HL-60/S4 treated with retinoic acid at 250 ng/mL for 4 days and 3 days (cell line): ENCODE data around the gene PTPRM.

Source experiments
- in situ Hi-C: fragments of 300-500 bp; cut with MboI; formaldehyde crosslinking; loops from 2 replicates; pipeline ENCODE4 v1.7.0; 2022; ENCODE audit warnings: low sequenced_read_pairs

Gene PTPRM

DNA sequence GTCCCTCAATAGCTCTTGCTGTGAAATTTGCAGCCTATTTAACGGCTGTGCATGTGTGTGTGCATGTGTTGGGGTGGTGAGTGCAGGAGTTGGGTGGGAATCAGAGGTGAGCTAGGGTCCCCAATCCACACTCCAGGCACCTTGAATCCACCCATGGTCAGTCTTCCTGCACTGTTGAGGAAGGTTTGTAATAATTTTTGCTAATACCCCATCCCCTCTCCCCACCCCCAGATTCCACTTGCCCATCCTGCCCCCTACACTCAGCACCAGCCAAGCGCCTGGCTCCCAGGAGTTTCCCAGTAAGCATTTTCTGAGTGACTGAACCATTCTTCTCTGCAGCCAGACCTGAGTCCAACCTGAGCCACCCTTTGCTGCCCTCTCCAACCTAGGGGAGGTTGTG is 833.7 kb downstream of the PTPRM start:
- in situ Hi-C loops, result no loop called here

DNA sequence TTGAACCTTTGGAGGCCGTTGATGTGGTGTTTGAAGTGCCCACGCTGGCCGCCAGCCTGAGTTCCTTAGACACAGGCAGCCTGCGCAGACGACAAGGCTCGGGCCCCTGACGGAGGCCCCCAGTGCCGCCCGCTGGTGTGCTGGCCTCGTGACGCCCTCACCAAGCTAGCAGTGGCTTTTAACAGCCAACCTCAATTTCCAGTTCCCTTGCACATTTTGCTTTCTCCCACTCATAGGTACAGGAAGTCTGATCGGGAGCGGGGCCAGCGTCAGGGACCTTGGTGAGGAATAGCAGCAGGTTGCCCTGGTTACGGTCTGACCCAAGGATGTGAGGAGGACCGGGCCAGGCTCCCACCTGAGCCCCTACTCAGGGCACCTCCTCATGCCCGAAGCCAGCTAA is 834.5 kb downstream of the PTPRM start:
- in situ Hi-C loops, result no loop called here

DNA sequence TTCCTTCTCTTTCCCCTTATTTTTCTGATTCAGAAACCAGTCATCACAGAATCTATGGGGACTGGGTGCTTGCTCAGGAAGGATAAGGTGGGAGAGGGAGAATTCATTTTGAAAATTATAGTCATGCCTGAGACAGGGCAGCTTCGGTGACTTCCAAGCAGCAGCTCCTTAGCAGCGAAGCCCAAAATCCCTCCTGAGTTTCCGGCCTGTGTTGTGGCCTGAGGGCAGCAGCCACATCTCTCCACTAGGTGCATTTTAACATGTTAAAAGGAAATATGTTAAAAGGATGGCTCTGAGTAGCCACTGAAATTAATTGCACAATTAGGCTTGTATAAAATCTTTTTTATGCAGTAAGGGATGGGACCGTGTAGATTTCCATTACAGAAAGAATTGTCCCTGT is 835.1 kb downstream of the PTPRM start:
- in situ Hi-C loops, result no loop called here

DNA sequence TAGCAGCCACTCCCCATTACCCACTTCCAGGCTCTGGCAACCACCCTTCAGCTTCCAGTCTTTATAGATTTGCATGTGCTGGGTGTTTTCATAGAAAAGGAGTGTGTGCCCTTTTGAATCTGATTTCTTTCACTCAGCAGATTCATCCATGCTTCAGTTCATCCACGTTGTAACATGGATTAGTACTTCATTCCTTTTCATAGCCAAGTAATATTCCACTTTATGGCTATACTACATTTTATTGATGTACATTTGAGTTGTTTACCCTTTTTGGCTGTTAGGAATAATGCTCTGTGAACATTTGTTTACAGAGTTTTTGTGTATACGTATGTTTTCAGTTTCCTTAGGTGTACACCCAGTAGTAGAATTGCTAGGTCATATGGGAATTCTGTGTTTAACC is 836.6 kb downstream of the PTPRM start:
- in situ Hi-C loops, result no loop called here

DNA sequence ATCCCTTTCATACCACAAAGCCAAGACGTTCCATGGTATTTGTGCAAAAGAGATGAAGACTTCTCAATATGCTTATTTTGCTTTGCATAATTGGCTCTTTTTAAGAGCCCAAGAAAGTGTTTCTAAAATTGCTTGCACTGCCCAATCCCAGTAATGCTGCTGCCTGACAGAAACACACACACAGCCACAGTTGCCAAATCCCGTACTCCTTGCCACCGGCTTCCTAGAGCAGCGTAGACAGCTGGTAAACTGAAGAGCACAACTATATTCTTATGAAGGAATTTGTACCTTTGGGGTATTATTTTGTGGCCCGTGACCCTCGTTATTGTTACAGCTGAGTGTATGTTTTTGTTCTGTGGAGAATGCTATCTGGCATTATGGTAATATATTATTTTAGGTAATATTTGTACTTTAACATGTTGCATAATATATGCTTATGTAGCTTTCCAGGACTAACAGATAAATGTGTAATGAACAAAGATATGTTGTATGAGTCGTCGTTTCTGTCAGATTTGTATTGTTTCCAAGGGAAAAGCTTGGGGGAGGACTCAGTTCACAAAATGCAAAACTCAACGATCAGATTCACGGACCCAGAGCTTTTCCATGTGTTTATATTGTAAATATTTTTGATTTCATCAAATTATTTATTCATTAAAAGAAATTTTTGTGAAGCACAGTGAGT is 839.2 kb downstream of the PTPRM start:
- in situ Hi-C loops, result no loop called here

DNA sequence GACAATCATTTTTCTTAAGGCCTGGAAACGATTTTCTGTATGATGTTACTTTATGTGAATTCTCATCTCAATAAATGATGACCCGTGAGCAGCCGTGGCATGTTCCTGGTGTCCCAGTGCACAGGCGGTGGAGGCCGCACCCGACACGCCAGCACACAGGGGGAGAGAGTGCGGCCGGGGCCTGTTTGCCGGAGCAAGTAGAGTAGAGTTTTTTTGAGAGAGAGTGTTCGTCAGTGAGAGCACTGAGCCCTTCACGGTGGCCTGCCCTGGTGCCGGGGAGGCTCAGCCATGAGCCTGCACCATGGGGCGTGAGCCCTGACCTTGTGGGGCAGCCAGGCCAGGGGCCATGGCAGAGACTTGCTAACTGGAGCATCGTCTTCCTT is 839.7 kb downstream of the PTPRM start:
- in situ Hi-C loops, result no loop called here

DNA sequence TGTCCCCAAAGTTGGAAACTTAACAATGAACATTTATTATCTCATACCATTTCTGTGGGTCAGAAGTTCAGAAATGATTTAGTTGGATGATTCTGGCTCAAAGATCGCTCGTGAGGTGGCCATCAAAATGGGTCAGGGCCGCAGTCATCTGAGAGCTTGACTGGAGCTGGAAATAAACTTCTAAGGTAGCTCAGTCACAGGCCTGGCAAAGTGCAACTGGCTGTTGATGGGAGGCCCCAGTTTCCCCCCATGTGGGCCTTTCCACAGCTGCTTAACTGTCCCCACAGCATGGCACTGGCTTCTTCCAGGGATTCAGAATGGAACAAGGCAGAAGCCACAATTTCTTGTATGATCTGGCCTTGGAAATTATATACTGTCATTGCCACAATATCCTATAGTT is 842.0 kb downstream of the PTPRM start:
- in situ Hi-C loops, result no loop called here

DNA sequence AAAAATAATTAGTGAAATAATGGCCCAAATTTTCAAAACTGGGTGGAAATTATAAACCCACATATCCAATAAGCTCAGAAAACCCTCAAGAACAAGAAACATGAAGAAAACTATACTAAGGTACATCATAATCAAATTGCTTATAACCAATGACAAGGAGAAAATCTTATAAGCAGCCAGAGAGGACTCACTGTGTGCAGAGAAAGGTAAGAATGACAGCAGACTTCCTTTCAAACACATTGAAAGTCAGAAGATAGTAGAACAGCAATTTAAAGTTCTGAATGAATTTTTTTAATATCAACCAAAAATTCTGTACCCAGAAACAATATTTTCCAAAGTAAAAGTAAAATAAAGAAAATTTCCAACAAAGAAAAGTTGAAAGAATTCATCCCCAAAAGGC is 844.4 kb downstream of the PTPRM start:
- in situ Hi-C loops, result no loop called here

DNA sequence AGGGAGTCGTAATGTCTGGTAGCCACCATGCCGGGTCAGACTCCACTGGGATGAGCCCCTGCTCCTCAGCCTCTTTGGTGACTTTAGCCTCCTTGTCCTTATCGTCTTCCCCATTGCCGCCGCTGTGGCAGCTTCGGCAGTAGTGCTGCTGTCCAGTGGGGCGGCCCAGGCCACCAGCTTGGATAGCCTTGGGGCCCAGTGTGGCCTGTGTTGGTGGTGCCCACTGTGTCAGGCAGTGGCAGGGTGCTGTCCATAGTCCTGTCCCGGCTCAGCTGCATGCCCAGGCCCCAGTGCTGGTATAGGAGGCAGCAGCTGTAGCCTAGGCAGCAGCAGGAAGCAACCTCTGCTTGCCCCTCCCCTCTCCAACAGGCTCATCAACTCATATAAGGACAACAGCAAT is 845.0 kb downstream of the PTPRM start:
- in situ Hi-C loops, result no loop called here

DNA sequence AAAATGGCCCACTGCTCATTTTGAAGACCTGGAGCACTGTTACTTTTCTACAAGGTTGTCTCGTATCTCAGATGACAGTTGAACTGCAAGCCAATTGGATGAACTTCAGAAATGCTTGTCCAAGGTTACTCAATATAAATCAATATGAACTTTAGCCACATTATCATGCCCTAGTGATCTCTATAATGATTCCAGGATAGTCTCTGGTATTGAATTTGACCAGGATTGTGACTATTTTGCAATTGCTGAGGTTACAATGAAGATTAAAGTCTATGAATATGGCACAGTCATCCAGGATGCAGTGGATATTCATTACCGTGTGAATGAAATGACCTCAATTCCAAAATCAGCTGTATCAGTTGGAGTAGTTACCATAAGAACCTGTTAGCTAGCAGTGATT is 846.1 kb downstream of the PTPRM start:
- in situ Hi-C loops, result no loop called here

DNA sequence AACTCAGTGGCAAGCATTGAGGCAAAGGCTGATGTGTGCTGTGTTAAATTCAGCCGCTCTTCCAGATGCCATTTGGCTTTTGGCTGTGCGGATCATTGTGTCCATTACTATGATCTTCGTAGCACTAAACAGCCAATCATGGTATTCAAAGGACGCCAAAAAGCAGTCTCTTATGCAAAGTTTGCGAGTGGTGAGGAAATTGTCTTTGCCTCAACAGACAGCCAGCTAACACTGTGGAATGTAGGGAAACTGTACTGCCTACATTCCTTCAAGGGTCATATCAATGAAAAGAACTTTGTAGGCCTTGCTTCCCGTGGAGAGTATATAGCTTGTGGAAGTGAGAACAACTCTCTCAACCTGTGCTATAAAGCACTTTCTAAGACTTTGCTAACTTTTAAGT is 846.6 kb downstream of the PTPRM start:
- in situ Hi-C loops, result no loop called here

DNA sequence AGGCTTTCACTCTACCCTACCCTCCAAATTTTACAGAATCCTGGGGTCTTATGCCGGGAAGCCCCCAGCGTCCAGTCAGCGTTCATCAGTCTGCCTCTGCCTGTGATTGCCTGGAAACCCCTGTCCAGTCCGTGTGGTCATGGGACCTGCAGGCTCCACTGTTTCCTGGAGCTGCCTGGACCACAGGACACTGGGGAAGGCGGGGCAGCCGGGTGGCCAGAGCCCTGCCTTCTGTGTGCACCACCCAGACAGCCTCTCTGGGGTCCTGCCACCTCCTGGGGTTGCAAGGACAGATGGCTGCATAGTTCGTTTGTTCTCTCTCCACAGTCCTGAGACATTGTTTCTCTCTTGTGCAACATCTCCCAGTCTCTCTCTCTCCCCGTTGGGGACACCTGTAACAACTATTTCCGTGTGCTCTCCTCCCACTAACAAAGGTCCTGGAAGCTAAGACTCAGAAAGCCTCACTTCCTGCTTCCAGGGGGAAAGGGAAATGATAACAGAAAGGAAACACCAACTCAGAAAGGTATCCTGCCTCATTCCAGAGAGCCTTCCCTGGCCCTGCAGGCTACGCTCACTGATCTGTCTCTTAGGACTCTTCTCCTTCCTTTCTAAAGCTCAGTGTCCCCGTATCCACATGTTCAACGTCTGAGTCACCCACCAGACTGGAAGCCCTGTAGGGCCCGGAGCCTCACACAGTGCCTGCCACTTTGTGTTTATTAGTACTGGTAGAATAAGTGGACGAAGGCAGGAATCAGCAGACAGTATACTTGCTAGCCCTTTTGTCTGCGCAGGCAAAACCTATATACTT is 849.3 kb downstream of the PTPRM start:
- in situ Hi-C loops, result no loop called here

DNA sequence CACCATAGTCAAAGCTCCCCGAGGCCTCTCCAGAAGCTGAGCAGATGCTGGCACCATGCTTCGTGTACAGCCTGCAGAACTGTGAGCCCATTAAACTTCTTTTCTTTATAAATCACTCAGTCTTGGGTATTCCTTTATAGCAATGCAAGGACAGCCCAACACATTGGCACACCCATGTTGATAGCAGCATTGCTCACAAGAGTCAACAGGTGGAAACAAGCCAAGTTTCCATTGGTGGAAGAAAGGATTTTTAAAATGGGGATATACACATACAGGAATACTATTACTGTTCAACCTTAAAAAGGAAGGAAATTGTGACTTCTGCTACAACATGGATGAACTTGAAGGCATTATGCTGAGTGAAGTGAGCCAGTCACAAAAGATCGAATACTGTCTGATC is 855.3 kb downstream of the PTPRM start:
- in situ Hi-C loops, result no loop called here

DNA sequence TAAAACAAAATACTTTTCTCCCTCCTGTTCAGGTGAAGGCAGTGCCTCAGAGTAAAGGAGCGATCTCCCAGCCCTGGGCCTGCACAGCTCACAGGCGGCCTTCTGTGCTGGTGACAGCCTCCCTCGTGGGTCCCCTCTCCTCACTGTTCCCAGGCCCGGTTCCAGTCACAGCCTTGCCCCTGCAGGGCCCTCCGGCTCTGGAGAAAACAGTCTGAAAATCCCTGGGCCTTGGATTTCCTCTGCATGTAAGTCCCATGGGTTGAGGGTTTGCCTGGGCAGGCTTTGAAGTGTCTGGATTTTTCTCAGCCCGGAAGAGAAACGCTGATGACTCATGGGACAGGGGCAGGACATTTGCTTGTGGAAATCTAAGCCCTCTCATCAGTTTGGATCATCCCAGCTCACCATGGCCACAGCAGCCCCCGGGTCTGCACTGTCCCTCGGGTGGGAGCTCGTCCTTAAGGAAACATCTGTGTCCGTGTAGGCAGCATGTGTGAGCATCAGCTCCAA is 856.0 kb downstream of the PTPRM start:
- in situ Hi-C loops, result no loop called here

DNA sequence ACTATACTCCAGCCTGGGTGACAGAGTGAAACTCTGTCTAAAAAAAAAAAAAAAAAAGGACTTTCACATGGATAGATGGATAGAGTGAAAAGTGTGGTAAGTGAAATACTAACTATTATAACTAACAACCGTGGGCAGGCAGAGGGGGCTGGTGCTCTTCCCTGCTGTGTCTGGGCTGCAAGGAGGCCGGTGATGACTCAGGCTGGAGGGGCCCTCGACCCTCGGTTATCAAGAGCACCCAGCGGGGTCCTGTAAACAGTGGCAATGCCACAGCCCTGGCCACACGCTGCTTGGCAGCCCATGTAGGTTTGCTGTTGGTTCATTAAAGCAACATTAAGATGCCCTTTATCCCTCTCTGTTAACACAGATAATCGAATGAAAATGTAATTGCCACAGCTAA is 857.4 kb downstream of the PTPRM start:
- in situ Hi-C loops, result no loop called here

DNA sequence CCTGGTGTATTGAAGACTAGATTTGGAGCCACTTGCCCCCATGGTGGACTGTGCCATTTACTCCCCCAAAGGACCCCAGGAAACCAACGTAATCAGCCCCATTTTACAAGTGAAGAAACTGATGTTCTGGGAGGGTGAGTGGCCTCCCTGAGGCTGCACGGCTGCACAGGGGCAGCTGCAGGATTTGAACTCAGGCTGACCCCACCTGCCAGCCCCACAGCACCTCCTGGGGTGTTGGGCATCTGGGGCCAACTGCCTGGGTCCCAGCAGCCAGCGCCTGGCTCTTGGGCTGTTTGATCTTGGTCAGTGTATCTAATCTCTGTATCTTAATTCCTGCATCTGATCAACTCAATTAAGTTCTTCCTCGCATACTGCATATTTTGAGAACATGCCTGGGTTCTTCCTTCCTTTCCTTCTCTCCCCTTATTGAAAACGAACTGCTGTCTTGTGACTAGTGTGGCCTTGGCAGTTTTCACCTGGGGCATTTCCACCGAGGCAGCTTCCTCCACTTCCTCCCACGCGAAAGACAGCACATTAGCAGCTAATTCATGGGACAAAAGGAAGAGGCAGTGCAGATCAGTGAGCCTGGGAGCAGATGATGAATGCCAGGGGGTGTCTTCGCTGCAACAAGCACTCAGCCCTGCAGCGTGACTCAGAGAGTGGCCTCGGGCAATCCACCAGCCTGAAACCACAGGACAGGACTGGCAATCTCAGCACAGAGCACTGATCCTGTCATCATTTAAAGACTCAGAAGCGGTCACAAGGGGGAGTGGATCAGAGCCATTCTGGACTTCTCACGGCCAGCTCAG is 858.0 kb downstream of the PTPRM start:
- in situ Hi-C loops, result no loop called here

DNA sequence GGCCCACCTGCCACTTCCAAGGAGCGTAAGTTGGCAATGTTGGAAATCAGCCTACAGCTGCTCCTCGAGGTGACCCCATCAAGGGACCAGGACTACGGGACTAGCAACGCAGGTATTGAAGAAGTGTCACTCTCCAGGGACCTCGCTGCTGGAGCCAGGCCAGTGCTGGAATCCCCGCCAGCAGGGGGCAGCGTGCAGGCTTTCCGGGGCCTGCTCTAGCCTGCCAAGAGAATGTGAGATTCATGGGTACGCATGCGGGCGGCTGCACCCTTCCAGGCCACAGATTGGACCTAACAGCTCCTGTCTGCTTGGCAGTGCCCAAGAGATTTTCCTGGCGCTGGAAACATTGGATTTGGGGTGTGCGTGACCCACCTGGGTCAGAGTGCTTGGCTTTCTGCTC is 859.3 kb downstream of the PTPRM start:
- in situ Hi-C loops, result no loop called here

DNA sequence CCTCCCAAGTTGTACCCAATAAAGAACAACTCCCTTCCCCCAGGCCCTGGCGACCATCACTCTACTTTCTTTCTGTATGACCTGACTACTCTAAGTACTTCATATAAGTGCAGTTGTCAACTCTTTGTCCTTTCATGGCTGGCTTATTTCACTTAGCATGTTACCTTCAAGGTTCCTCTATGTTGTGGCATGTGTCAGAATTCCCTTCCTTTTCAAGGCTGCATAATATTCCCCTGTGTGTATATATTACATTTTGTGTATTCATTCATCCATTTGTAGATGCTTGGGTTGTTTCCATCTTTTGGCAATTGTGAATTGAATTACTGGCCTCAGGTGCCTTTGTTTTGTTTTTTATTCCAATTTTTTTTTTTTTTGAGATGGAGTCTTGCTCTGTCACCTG is 860.2 kb downstream of the PTPRM start:
- in situ Hi-C loops, result no loop called here

DNA sequence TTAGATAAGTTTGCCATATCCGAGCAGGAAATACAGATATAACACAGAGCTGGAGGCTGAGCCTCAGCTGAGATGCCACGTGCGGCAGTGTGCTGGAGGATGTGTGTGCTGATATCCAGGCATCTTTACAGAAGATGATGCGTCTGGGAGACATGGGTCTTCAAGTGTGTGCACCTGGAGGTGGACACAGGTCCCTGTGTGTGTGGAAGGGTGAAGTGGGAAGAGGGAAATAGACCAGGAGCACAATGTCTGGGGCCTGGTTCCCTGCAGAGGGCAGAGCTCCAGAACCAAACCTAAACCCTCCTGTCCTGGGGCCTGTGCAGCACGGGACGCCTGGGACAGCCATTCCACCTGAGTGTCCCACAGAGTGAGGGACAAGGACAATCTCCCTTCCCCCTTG is 861.8 kb downstream of the PTPRM start:
- in situ Hi-C loops, result no loop called here

DNA sequence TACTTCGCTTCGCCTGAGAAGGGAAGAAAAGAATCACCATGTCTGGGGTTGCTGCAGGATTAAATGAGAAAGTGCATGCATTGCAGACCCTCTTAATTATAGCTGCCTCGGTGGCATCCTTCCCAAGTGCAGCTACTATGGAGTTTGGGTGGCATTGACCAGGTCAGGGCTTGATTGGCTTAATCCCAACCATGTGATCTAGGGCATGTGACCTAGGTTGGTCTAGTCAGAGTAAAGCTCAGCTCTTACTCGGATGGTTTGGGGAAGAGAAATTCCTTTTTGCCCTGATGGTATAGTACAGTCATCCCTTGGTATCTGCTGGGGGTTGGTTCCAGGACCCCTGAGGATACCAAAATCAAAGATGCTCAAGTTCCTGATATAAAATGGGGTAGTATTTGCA is 863.9 kb downstream of the PTPRM start:
- in situ Hi-C loops, result no loop called here

DNA sequence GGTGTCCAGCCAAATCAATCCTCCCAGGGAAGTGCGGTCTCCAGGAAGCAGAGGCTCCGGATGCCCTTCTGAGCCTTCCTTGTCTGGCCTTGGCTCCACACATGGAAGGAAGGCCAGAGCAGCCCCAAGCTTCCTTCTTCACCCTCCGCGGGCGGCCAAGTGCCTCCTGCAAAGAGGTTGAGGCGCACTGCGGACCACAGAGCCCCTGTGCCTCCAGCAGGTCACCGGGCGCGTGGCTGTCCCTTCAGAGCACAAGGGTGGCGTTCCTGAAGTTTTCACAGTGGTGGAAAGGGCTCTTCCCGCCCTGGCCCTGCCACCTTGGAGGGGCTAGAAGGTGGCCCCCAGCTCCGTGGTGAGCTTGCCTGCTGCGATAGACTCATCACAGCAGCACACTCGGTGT is 866.2 kb downstream of the PTPRM start:
- in situ Hi-C loops, result no loop called here

DNA sequence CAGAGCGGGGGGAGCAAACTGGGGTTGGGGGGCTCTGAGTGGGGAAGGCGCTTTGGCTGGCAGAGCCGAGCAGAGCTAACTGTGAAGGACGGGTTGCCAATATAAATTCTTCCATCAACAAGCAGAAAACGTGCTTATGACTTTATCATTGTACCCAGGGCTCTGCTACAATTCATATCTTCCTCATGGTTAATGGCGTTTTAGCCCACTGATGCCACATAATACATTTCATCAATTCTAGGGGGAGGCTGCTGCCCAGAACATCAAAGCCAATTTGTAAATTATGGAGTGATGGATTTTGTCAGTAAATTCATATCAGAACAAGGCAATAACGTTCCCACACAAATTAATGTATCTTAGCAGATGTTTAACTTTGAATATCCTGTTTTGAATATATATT is 866.7 kb downstream of the PTPRM start:
- in situ Hi-C loops, result no loop called here
